Psoas muscle (tissue), 8 donors: ENCODE data around the gene KDM5B. TPM values are rescaled to one million over a fixed set of nuclear protein-coding genes. Genes with fewer than 3 reads are reported as not detected.

Source experiments
- ATAC-seq, 4 donors: fragments of 200-7000 bp; cut with Tn5 transposase; one replicate each; pipeline ENCODE4 v1.9.1; 2020; ENCODE audit warnings: moderate library complexity in 3 of 4, mild to moderate bottlenecking in 2 of 4
- DNase-seq, 2 donors: peaks; one replicate each; pipeline ENCODE4 v3.0.0-alpha.2; 2020
- H3K27ac ChIP-seq: fragments of 200-600 bp; one replicate; pipeline ENCODE4 v1.8.0; 2022
- H3K27me3 ChIP-seq, 3 donors: fragments of 200-600 bp in 1 of 3; one replicate each; pipeline versions ENCODE4 v1.6.1 to v1.8.0; 2013 to 2022; ENCODE audit warnings: low read length in 2 of 3, mild to moderate bottlenecking in 2 of 3, moderate library complexity in 1 of 3; ENCODE audit not compliant: insufficient read depth in 3 of 3
- H3K36me3 ChIP-seq, 2 donors: fragments of 200-600 bp in 1 of 2; one replicate each; pipeline versions ENCODE4 v1.6.1 to v1.8.0; 2013 to 2022; ENCODE audit warnings: low read depth in 1 of 2, mild to moderate bottlenecking in 1 of 2, moderate library complexity in 1 of 2; ENCODE audit not compliant: insufficient read depth in 1 of 2
- H3K4me1 ChIP-seq: fragments of 200-600 bp; one replicate; pipeline ENCODE4 v1.8.0; 2022
- H3K4me3 ChIP-seq: fragments of 200-600 bp; one replicate; pipeline ENCODE4 v1.8.0; 2022; ENCODE audit warnings: mild to moderate bottlenecking
- H3K9me3 ChIP-seq: fragments of 200-600 bp; one replicate; pipeline ENCODE4 v1.8.0; 2022
- WGBS, 3 donors: extraction: QIAGEN DNeasy Blood & Tissue Kit; methylation state at CpG; one replicate each; pipeline versions ENCODE4 v1.1.6 to v1.1.7; 2013; 5-methylcytosine and 5-hydroxymethylcytosine counted together
- intact Hi-C, 2 donors: fragments of 100-400 bp; cut with DNase I; formaldehyde crosslinking; loops; one replicate each; pipeline versions ENCODE4 v1.11.0 to v1.14.2; 2022
- polyA plus RNA-seq, 3 donors: library from polyadenylated mRNA; stranded (reverse); fragments of 200-250 nt; gene quantifications; one replicate each; pipeline ENCODE4 v1.2.3, GENCODE V29; 2013
- total RNA-seq, 4 donors: library from RNA; stranded (reverse); fragmentation: NEBNext Ultra II Directional in 2 of 4; extraction: Animal tissue kit (Norgen Biotek cat#: 25700) in 2 of 4; gene quantifications; one replicate each; pipeline versions ENCODE4 v1.2.1 to v1.2.4, GENCODE V29; 2021 to 2023
- TF ChIP-seq, protein P1 (sequence below): fragments of 200-600 bp; IDR thresholded peaks from one replicate; pipeline ENCODE4 v1.8.0; 2022; ENCODE audit warnings: antibody characterized with exemption
- donor health status: healthy with polysubstance abuse.
- donor health status: DM: no; HTN: no; CAD: no; lungs with moderate emphysema.
- donor health status: Bipolar disorder and iron deficiency.
- donor health status: healthy.
- donor health status: DM: yes; HTN: yes; CAD: no.
- donor health status: DM: no; HTN: no; CAD: no.
- donor health status: DM: no; HTN: no; CAD: no.
- donor health status: DM: yes; HTN: yes; CAD: no.

The KDM5B gene
- total and polyA plus RNA-seq, 7 donors = 2.4 to 13.9 (median 10.7) TPM

DNA sequence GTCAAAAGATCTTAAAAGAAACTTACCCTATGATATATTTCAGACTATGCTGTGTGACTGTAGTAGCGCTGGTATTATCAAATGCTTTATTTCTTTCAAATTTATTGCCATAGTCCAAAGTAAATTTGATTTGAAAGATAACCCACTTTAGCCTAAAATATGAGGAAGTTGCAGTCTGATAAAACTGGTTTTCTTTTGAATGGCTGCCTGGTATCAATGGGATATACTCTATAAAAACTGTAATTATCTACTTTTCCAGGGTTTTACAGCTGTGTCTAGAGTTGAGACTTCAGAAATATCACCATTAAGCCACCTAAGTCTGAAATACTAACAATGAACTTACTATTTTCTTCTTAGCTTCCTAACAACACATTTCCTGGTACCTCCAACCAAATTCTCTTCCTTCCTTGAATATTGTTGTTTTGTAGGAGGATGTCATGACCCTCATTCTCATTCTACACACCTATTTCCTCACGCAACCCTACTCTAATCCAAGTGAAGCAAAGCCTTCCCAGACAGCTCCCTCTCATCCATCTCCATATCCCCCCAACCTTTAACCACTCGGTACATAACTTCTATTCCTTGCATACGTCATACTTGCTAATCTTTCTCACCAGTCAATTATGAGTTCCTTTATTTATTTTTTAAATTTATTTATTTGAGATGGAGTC, 17.0 kb downstream of the KDM5B start:
- TF ChIP-seq, protein P1, sequence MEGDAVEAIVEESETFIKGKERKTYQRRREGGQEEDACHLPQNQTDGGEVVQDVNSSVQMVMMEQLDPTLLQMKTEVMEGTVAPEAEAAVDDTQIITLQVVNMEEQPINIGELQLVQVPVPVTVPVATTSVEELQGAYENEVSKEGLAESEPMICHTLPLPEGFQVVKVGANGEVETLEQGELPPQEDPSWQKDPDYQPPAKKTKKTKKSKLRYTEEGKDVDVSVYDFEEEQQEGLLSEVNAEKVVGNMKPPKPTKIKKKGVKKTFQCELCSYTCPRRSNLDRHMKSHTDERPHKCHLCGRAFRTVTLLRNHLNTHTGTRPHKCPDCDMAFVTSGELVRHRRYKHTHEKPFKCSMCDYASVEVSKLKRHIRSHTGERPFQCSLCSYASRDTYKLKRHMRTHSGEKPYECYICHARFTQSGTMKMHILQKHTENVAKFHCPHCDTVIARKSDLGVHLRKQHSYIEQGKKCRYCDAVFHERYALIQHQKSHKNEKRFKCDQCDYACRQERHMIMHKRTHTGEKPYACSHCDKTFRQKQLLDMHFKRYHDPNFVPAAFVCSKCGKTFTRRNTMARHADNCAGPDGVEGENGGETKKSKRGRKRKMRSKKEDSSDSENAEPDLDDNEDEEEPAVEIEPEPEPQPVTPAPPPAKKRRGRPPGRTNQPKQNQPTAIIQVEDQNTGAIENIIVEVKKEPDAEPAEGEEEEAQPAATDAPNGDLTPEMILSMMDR = no peak
- H3K9me3 ChIP-seq = no peaks in the 10 kb centered on the region
- no peak overlapping the region for H3K27ac ChIP-seq
- no peaks in the 10 kb centered on the region for H3K27me3 ChIP-seq
- ATAC-seq (no peak), DNase-seq (no peak)
- WGBS, 3 donors = 82 to 85% (median 83%) methylated on average over 4 of the region's 4 CpGs
- H3K4me3 ChIP-seq = no peak overlapping the region
- intact Hi-C loops = no loop called here
- no peaks in the 10 kb centered on the region for H3K36me3 ChIP-seq
- no peaks in the 10 kb centered on the region for H3K4me1 ChIP-seq

DNA sequence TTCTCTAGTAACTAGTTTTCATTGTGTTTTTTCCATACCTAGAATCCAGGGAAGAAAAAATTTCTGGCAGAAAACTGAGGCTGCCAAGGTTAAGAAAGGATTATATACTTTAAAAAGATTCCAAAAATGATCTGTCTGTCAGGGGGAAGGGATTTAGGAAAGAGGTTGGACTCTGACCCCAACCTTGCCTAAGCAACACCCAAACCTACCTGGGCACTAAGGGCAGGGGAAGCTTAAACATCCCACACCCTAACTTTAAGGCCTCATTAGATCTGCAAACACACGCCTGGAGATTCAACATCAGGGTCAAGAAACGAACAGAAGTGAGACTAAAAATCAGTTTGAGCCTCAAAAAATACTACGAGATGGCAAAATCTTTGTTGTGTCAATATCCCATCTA, 19.4 kb downstream of the KDM5B start:
- DNase-seq = no peak
- intact Hi-C loops = no loop called here
- Histone ChIP-seq H3K36me3 (no peaks in the 10 kb centered on the region), H3K27me3 (no peaks in the 10 kb centered on the region), H3K4me3 (no peak overlapping the region), H3K9me3 (no peaks in the 10 kb centered on the region), H3K4me1 (no peaks in the 10 kb centered on the region), H3K27ac (no peak overlapping the region)
- TF ChIP-seq, protein P1 = no peak
- no peak for ATAC-seq
- WGBS, 3 donors = 75 to 88% (median 83%) methylated on average over 3 of the region's 3 CpGs

DNA sequence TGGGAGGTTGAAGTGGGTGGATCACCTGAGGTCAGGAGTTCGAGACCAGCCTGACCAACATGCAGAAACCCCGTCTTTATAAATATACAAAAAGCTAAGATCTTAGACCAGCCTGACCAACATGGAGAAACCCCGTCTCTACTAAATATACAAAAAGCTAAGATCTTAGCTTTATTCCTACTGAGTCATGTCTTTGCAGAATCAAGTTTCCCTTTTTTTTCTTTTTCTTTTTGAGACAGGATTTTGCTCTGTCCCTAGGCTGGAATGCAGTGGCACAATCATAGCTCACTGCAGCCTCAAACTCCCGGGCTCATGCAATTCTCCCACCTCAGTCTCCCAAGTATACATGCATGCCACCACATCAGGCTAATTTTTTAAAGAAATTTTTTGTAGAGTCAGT, 21.4 kb downstream of the KDM5B start:
- Histone ChIP-seq H3K27me3 (no peaks in the 10 kb centered on the region), H3K36me3 (no peaks in the 10 kb centered on the region), H3K27ac (no peak overlapping the region), H3K9me3 (no peaks in the 10 kb centered on the region), H3K4me3 (no peak overlapping the region), H3K4me1 (no peaks in the 10 kb centered on the region)
- WGBS, 3 donors = 85 to 88% (median 85%) methylated on average over 4 of the region's 4 CpGs
- ATAC-seq = no peak
- TF ChIP-seq, protein P1 = no peak
- DNase-seq = no peak
- intact Hi-C loops = no loop called here

DNA sequence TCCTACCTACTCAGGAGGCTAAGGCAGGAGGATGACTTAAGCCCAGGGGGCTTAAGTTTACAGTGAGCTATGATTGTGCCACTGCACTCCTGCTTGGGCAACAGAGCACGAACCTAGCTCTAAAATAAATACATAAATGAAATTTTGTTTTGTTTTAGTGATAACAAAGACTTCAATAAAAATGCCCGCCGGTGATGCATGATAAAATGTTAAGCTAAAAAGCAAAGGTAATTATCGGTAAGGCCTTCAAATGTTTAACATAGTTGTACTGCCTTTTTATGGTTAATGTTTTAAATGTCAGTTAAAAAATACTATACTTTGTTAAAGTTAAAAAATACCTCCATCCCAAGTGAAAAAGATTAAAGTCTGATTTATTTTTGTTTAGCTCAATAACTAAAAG, 27.0 kb downstream of the KDM5B start:
- ATAC-seq (no peak), DNase-seq (no peak)
- no peaks in the 10 kb centered on the region for H3K4me1 ChIP-seq
- intact Hi-C loops = no loop called here
- H3K27me3 ChIP-seq = no peaks in the 10 kb centered on the region
- H3K9me3 ChIP-seq = no peaks in the 10 kb centered on the region
- no peak overlapping the region for H3K27ac ChIP-seq
- TF ChIP-seq, protein P1 = no peak
- H3K36me3 ChIP-seq = peaks cover 0 to 8% of the 10 kb centered on the region in 2 donors
- WGBS, 3 donors = 87 to 93% (median 90%) methylated on average over 4 of the region's 4 CpGs
- H3K4me3 ChIP-seq = no peak overlapping the region

DNA sequence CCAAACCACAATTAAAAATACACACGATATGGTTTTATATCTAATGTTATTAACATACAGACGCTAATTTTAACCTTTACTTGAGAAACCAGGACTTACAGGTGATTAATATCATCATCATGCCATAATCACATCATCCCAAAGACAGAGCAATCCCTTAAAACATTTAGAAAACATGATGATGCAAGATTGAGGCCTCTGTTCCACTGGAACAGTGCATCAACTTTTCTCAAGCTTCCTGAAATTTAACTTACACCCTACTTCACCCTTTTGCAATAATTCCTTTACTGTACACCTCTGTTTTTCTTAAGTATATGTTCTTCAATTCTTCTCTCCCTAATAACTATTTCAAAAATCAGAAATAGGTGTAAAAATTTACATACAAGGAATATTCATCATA, 38.1 kb downstream of the KDM5B start:
- TF ChIP-seq, protein P1 = no peak
- no peaks in the 10 kb centered on the region for H3K4me1 ChIP-seq
- no peak for DNase-seq
- 91 to 96% (median 93%) methylated on average over 2 of the region's 2 CpGs for WGBS, 3 donors
- H3K4me3 ChIP-seq = no peak overlapping the region
- intact Hi-C loops = no loop called here
- H3K9me3 ChIP-seq = no peaks in the 10 kb centered on the region
- H3K27me3 ChIP-seq = no peaks in the 10 kb centered on the region
- peaks cover 3 to 84% of the 10 kb centered on the region in 2 donors for H3K36me3 ChIP-seq
- H3K27ac ChIP-seq = no peak overlapping the region
- ATAC-seq = no peak
